ENCODE results near the gene RNF31. TPM values are rescaled to one million over a fixed set of nuclear protein-coding genes. Genes with fewer than 3 reads are reported as not detected.
A peak's percentile ranks its signal among the peaks of the same experiment; 100 is the strongest.

RNF31 gene
- total and polyA plus RNA-seq, 2 of the 13 experiments (the other 11 are each of a cell fraction or from before 2014, with no cell fraction given): 48.2 to 86.8 TPM

DNA sequence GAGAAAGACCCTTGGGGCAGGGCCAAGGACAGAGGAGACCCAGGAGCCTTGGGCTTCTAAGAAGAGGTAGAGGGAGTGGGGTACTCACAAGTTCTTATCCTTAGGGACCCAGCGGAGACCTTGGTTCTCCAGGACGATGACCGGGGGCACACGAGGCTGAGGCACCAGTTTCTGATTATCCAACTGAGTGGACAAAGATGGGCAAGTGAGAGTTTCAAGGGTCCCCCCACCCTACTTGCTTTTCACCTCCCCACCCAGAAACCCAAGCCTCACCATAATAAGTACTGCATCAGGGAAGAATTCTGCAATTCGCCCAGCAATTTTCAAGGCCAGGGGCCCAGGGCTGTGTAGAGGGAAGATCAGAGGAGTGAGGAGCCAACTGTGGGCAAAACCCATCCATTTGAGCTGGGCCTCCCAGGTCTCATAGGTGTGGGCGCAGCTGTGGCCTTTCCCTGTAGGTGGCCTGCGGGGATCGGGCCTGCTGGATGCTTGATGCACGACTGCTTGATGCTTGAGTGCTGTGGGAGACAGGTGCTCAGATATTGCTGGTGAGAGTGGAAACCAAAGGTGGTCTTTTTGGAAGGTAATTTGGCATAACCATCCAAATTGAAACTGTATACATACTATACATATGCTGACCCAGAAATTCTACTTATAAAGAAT lies 7.9 kb upstream of the RNF31 start (continued):
- TF ChIP-seq HNF4G (IDR thresholded peaks at IDR 0.05; ENCODE audit: borderline replicate concordance, low read depth, low read length): no peak
- TF ChIP-seq HNF4G (CRISPR knock-in tag; IDR thresholded peaks at IDR 0.05; ENCODE audit: borderline replicate concordance, low read depth): no peak
- TF ChIP-seq, protein P1, sequence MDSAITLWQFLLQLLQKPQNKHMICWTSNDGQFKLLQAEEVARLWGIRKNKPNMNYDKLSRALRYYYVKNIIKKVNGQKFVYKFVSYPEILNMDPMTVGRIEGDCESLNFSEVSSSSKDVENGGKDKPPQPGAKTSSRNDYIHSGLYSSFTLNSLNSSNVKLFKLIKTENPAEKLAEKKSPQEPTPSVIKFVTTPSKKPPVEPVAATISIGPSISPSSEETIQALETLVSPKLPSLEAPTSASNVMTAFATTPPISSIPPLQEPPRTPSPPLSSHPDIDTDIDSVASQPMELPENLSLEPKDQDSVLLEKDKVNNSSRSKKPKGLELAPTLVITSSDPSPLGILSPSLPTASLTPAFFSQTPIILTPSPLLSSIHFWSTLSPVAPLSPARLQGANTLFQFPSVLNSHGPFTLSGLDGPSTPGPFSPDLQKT (CRISPR knock-in tag; IDR thresholded peaks at IDR 0.05; ENCODE audit: borderline replicate concordance): no peak
- peak; percentile 76 for TF ChIP-seq ZFY (CRISPR knock-in tag; IDR thresholded peaks at IDR 0.05)
- TF ChIP-seq, protein P2, sequence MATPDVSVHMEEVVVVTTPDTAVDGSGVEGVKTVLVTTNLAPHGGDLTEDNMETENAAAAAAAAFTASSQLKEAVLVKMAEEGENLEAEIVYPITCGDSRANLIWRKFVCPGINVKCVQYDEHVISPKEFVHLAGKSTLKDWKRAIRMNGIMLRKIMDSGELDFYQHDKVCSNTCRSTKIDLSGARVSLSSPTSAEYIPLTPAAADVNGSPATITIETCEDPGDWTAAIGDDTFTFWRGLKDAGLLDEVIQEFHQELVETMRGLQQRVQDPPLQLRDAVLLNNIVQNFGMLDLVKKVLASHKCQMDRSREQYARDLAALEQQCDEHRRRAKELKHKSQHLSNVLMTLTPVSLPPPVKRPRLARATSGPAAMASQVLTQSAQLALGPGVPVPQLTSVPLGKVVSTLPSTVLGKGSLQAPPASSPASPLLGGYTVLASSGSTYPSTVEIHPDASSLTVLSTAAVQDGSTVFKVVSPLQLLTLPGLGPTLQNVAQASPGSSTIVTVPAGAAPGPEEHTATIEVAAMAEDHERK (CRISPR knock-in tag; IDR thresholded peaks at IDR 0.05; ENCODE audit: low read depth): no peak
- 0 out of 2 replicates have a peak, but pooled peaks have one; percentile 10 for TF ChIP-seq ZNF33B (CRISPR knock-in tag; IDR thresholded peaks at IDR 0.05)
- TF ChIP-seq ZKSCAN5 (CRISPR knock-in tag; IDR thresholded peaks at IDR 0.05): no peak
- TF ChIP-seq, protein P3, sequence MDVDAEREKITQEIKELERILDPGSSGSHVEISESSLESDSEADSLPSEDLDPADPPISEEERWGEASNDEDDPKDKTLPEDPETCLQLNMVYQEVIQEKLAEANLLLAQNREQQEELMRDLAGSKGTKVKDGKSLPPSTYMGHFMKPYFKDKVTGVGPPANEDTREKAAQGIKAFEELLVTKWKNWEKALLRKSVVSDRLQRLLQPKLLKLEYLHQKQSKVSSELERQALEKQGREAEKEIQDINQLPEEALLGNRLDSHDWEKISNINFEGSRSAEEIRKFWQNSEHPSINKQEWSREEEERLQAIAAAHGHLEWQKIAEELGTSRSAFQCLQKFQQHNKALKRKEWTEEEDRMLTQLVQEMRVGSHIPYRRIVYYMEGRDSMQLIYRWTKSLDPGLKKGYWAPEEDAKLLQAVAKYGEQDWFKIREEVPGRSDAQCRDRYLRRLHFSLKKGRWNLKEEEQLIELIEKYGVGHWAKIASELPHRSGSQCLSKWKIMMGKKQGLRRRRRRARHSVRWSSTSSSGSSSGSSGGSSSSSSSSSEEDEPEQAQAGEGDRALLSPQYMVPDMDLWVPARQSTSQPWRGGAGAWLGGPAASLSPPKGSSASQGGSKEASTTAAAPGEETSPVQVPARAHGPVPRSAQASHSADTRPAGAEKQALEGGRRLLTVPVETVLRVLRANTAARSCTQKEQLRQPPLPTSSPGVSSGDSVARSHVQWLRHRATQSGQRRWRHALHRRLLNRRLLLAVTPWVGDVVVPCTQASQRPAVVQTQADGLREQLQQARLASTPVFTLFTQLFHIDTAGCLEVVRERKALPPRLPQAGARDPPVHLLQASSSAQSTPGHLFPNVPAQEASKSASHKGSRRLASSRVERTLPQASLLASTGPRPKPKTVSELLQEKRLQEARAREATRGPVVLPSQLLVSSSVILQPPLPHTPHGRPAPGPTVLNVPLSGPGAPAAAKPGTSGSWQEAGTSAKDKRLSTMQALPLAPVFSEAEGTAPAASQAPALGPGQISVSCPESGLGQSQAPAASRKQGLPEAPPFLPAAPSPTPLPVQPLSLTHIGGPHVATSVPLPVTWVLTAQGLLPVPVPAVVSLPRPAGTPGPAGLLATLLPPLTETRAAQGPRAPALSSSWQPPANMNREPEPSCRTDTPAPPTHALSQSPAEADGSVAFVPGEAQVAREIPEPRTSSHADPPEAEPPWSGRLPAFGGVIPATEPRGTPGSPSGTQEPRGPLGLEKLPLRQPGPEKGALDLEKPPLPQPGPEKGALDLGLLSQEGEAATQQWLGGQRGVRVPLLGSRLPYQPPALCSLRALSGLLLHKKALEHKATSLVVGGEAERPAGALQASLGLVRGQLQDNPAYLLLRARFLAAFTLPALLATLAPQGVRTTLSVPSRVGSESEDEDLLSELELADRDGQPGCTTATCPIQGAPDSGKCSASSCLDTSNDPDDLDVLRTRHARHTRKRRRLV (CRISPR knock-in tag; IDR thresholded peaks at IDR 0.05): no peak
- TF ChIP-seq HIVEP1 (CRISPR knock-in tag; IDR thresholded peaks at IDR 0.05): 0 out of 2 replicates have a peak, but pooled peaks have one; percentile 52
- TF ChIP-seq EP300 (IDR thresholded peaks at IDR 0.05; ENCODE audit: low read depth in 2 of 2, low read length in 2 of 2): no peak
- no peak for TF ChIP-seq EP300 (CRISPR knock-in tag; IDR thresholded peaks at IDR 0.05; ENCODE audit: borderline replicate concordance)
- TF ChIP-seq HNRNPLL (IDR thresholded peaks at IDR 0.05; ENCODE audit: low read depth, low read length, poor library complexity, severe bottlenecking): no peak
- TF ChIP-seq AGO2 (optimal IDR thresholded peaks at IDR 0.05; ENCODE audit: low read depth, low read length): peak; percentile 42
- TF ChIP-seq, protein P4, sequence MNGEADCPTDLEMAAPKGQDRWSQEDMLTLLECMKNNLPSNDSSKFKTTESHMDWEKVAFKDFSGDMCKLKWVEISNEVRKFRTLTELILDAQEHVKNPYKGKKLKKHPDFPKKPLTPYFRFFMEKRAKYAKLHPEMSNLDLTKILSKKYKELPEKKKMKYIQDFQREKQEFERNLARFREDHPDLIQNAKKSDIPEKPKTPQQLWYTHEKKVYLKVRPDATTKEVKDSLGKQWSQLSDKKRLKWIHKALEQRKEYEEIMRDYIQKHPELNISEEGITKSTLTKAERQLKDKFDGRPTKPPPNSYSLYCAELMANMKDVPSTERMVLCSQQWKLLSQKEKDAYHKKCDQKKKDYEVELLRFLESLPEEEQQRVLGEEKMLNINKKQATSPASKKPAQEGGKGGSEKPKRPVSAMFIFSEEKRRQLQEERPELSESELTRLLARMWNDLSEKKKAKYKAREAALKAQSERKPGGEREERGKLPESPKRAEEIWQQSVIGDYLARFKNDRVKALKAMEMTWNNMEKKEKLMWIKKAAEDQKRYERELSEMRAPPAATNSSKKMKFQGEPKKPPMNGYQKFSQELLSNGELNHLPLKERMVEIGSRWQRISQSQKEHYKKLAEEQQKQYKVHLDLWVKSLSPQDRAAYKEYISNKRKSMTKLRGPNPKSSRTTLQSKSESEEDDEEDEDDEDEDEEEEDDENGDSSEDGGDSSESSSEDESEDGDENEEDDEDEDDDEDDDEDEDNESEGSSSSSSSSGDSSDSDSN (CRISPR knock-in tag; IDR thresholded peaks at IDR 0.05): no peak
- TF ChIP-seq MYC (CRISPR knock-in tag; IDR thresholded peaks at IDR 0.05; ENCODE audit: borderline replicate concordance): peak; percentile 20; the same call in 1 of the 2 replicates
- TF ChIP-seq, protein P5, sequence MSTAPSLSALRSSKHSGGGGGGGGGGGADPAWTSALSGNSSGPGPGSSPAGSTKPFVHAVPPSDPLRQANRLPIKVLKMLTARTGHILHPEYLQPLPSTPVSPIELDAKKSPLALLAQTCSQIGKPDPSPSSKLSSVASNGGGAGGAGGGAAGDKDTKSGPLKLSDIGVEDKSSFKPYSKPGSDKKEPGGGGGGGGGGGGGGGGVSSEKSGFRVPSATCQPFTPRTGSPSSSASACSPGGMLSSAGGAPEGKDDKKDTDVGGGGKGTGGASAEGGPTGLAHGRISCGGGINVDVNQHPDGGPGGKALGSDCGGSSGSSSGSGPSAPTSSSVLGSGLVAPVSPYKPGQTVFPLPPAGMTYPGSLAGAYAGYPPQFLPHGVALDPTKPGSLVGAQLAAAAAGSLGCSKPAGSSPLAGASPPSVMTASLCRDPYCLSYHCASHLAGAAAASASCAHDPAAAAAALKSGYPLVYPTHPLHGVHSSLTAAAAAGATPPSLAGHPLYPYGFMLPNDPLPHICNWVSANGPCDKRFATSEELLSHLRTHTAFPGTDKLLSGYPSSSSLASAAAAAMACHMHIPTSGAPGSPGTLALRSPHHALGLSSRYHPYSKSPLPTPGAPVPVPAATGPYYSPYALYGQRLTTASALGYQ (CRISPR knock-in tag; IDR thresholded peaks at IDR 0.05): no peak
- TF ChIP-seq ZFX (CRISPR knock-in tag; IDR thresholded peaks at IDR 0.05; ENCODE audit: low read depth): peak; percentile 75

Data from HepG2 (cell line).